OCI-M2 (cell line): ENCODE measurements around the gene COL24A1.
A peak's percentile ranks its signal among the peaks of the same experiment; 100 is the strongest.
"Not testable (repeated sequence)": the region's sequence is repeated elsewhere in the genome, so short reads cannot be mapped to it uniquely, and the experiment has no call there.

ENCODE experiments used
- DNase-seq: peaks from one replicate; lab custom pipeline; 2025; ENCODE audit not compliant: unreplicated experiment; lab: John Stamatoyannopoulos, UW

The COL24A1 gene

DNA sequence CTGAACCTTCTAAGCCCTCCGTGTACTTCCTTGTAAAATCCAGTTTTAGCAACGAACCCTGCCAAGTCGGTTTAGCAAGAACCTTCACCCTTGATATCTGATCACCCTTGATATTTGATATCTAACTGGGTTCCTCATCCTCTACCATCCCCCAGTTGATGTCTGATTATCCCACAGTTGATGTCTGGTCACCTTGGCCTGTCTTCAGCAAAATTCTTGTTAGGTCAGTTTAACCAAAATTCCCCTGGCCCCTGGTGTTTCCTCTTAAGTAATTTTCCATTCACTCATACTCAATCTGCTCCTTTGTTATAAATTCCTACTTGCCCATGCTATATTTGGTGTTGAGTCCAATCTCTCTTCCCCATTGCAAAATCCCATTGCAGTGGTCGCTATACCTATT, 333.9 kb downstream of the COL24A1 start:
- no peak for DNase-seq

DNA sequence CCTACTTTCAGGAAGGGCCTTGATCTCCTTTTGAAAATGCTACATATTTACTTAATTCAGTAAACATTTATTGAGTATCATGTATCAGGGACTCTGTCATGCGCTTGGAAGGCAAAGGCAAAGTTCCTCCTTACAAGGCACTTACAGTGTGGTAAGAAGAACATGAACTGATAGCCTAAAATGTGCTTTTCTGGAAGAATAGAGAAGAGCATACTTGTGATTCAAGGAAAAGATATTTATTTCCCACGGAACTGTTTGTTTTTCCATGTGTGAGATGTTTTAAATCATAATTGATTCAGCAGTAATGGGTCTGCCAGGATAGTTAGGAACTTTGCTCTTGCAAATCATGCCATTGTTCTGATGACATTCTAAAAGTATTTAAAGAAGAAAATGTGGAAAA, 338.2 kb downstream of the COL24A1 start:
- DNase-seq: no peak

DNA sequence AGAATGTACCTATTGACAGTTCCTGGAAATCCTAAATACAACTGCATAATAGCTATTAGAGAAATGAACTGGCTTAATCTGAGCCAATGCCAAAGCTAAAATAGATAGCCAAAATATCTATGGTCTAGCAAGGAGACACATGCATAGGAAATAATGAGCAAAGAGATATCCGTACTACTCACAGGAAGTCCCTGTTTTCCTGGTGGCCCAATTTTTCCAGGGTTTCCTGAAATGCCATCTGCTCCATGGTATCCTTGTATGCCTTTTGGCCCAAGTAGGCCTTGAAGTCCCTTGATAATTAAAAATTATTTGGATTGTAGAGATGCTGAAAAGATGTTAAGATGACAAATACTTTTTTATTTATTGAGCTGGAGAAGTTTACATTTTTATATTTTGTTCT, 340.0 kb downstream of the COL24A1 start:
- DNase-seq: no peak

- DNase-seq: no peak
Measured at GRCh38 chr1:85815906-85816305, 340.7 kb downstream of the COL24A1 start.

- DNase-seq: no peak
Measured at GRCh38 chr1:85806236-85806965, 350.2 kb downstream of the COL24A1 start.

DNA sequence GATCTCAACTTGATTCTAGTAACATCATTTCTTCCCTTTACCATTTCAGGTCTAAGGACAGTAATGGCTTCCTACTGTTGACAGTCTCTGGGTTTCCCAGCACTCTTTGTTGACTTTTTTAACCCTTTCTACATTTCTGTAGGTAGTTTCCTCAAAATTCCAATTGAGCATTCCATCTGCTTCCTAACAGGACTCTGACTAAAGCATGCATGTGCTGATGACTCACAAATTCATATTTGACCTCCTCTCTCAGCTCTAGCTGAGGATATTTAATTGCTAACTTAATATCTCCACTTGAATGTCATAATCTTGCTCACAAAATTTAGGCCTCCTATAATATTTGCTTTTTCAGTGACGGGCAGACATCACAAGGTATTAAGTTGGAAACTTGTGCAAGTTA, 355.1 kb downstream of the COL24A1 start:
- DNase-seq: no peak

- no peak for DNase-seq
Measured at GRCh38 chr1:85799737-85800136, 356.8 kb downstream of the COL24A1 start.

DNA sequence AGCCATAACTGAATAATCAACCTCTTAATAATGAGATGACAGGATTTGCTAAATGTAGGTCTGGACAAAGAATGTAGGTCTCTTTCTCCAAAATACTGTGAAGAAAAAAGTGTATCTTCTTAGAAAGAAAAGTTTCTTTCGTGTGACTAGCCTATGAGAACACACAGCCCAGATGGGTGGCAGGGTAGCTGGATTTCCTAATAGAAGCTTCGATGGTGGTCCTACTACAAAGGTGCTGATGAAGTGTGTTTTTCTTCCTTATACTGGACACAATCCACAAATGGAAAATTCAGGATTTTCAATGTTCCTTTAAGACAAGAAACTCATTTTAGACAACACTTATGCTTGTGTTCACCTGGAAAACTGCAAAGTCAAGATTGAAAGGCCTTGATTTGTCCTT, 358.2 kb downstream of the COL24A1 start:
- no peak for DNase-seq

DNA sequence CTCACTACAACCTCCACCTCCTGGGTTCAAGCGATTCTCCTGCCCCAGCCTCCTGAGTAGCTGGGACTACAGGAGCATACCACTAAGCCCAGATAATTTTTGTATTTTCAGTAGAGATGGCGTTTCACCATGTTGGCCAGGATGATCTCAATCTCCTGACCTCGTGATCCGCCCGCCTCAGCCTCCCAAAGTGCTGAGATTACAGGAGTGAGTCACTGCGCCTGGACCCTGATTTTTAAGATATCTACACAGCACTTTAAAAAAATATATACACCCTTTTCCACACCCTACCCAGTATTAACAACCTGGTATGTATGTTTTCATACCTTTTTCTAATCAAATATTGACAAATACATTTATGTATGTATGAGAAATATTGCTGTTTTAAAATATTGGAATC, 379.6 kb downstream of the COL24A1 start:
- DNase-seq: not testable (repeated sequence)

- no peak for DNase-seq
Measured at GRCh38 chr1:85762804-85763203, 393.8 kb downstream of the COL24A1 start.

DNA sequence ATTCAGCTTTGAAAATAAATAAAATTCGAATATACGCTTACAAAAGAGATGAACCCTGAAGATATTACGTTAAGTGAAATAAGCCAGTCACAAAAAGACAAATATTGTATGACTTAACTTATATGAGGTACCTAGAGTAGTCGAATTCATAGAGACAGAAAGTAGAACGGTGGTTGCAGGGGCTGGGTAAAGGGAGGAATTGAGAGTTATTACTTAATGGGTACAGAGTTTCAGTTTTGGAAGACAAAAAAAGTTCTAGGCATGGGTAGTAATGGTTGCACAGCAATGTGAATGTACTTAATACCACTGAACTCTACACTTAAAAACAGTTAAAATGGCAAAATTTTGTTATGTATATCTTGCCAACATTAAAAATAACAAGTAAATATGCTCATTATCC, 399.7 kb downstream of the COL24A1 start:
- DNase-seq: no peak

DNA sequence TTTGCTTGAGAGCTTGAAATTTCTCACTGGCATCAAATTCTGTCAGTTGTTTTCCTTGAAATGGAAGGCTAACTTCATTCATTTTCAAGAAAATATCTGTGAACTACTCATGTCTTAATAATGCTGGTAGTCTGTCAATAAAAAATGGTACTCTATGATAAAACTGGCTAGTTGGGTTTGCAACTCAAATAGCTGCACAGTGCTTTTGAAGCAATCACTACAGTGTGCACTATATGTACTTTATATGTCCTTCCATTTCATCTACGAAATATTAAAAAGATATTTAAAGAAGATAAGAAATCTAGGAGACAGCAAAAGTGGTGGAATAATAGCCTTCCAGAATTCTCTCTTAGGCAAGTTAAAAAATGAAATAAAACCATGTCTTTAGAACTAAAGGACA, 408.5 kb downstream of the COL24A1 start:
- DNase-seq: no peak

- no peak for DNase-seq
Measured at GRCh38 chr1:85746777-85747176, 409.8 kb downstream of the COL24A1 start.

DNA sequence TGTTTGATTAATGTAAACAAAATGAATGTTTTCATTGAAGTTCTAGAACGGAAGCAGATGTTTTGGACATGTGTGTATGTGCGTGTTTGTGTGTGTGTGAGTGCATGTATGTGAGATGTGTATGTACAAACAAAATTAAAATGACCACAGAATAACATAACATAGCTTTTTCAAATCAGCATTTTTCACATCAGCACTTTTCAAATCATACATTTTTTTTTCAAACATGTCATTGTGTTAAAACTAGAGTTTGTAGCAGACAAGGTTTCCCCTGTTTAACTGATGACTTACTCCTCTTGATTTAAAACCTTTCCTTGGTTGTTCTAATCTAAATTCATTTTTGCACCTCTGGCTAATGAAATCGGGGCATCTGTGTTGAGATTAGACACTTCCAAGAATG, 412.8 kb downstream of the COL24A1 start:
- DNase-seq: no peak

GRCh38 chr1:85734931-85735330, 421.6 kb downstream of the COL24A1 start:
- DNase-seq: no peak

- DNase-seq: no peak
Measured at GRCh38 chr1:85718678-85719340, 437.8 kb downstream of the COL24A1 start.

- not testable (repeated sequence) for DNase-seq
Measured at GRCh38 chr1:85714418-85715114, 442.0 kb downstream of the COL24A1 start.

- DNase-seq: no peak
Measured at GRCh38 chr1:85708829-85709227, 447.7 kb downstream of the COL24A1 start.

DNA sequence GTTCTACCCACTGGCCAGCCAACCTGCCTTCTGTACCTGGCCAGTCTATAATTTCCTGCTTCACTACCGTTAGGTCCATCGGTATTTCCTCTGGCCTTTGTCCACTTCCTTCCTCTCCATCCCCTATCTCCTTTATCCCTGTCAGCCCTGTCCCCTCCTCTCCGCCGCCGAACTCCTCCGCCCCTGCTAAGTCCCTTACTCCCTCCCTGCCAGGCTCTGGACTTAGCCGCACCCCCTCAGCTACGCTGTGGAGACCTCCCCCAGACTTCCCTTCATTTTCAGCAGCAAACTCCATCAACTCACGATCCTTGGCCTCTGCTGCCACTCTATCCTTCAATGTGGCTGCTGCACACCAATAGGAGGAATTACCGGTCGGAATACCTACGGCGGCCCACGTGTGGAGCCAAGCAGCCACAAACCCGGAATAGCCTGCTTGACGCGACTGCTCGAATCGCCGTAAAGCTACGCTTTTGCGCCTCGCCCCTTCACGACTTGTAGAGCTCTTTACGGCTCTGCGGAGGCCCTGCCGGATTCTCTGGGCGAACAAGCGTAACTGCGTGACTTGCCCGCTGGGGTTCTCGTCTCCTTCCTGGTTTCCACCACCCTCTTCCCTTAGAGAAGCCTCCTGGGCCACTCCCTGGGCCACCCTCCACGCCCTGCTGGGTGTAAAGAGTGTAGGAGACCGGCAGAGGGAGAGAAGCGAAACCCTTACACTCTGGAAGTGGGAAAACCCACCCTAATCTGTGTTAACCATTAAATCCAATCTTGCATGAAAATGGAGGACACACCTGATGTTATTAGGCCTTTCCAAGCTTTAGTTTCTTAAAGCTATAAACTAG, 448.4 kb downstream of the COL24A1 start, which contains the start of gene ZNHIT6:
TSS of gene ZNHIT6 (minus strand) at position 444 of the 839 bp plus-strand sequence. CDS start at position 295, 149 bp downstream.
- DNase-seq: peak; percentile 40

DNA sequence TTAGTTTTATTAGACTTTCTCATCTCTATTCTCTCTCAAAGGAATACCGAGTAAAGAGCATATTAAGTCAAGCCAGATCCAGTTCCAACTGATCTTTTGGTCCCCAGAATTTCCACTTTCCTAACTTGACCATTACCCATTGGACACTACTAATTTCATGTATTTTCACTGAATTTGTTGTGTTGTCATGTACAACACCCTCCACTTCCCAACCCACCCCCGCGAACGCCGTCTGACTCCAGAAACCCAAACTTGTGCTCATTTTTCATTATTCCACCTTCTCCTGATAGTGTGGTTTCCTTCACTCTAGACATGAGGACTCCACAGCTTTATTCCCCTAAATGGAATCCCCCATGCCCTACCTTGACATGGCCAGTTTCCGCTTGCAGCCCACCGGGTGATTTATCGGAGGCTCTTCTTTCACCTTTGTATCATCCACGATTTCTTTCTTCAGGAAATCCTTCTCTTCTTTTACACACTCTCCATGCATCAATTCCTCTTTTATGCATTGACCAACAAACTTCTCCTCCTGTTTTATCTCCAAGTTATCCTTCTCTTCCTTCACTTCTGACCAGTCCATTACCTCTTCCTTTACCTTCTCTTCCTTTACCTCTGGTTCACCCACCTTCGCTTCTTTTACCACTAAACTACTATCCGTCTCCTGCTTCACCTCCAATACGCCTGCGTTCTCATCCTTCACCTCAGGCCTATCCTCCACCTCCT, 449.1 kb downstream of the COL24A1 start:
- DNase-seq: no peak
